Activated B cell treated with CpG ODN at 0.5 μM for 24 hours (primary cell): ENCODE data around the gene OR1F1. TPM values are rescaled to one million over a fixed set of nuclear protein-coding genes. Genes with fewer than 3 reads are reported as not detected.
"Not testable (repeated sequence)": the region's sequence is repeated elsewhere in the genome, so short reads cannot be mapped to it uniquely, and the experiment has no call there.

ENCODE experiments used
- ATAC-seq: fragments of 200-7000 bp; cut with Tn5 transposase; one replicate; pipeline ENCODE4 v1.10.0; 2021; ENCODE audit warnings: low read depth, mild to moderate bottlenecking, moderate library complexity
- CTCF ChIA-PET: fragments of 350-600 bp; sonication (Branson Sonifier 250); formaldehyde crosslinking; loops from one replicate; lab custom pipeline; 2021; ENCODE audit warnings: antibody characterized with exemption; lab: Charles Lee
- POLR2A ChIA-PET: fragments of 350-600 bp; sonication (Branson Sonifier 250); formaldehyde crosslinking; loops from one replicate; lab custom pipeline; 2021; ENCODE audit warnings: antibody characterized with exemption; lab: Charles Lee
- DNase-seq: peaks from one replicate; pipeline ENCODE4 v3.0.0; 2022
- H3K27ac Mint-ChIP-seq: one replicate; pipeline ENCODE4 v1.8.0; 2020; ENCODE audit warnings: mixed read lengths
- H3K27me3 Mint-ChIP-seq: one replicate; pipeline ENCODE4 v1.8.0; 2021; ENCODE audit warnings: mixed read lengths
- H3K36me3 Mint-ChIP-seq: one replicate; pipeline ENCODE4 v1.8.0; 2021; ENCODE audit warnings: low read depth, mixed read lengths
- H3K4me1 Mint-ChIP-seq: one replicate; pipeline ENCODE4 v1.8.0; 2021; ENCODE audit warnings: mixed read lengths
- H3K4me3 Mint-ChIP-seq: one replicate; pipeline ENCODE4 v1.8.0; 2020; ENCODE audit warnings: mild to moderate bottlenecking, mixed read lengths
- H3K9me3 Mint-ChIP-seq: one replicate; pipeline ENCODE4 v1.8.0; 2020; ENCODE audit warnings: mixed read lengths
- CTCF ChIP-seq: fragments of 200-600 bp; IDR thresholded peaks from one replicate; pipeline ENCODE4 v1.8.0; 2022; ENCODE audit warnings: antibody characterized with exemption, mild to moderate bottlenecking
- intact Hi-C: fragments of 100-400 bp; cut with micrococcal nuclease; formaldehyde crosslinking; loops from one replicate; pipeline ENCODE4 v1.15.1; 2024
- total RNA-seq: library from RNA; stranded (reverse); gene quantifications from 2 replicates; pipeline ENCODE4 v1.2.3, GENCODE V29; 2022

OR1F1 gene
- total RNA-seq, 1 donor from 2014 or later: not detected

- intact Hi-C loops: no loop called here
- no peaks in the 10 kb centered on the region for H3K9me3 Mint-ChIP-seq
- ChIA-PET CTCF (no interaction called here), POLR2A (interaction anchor here (0.5 to 1.0 kb wide), 2 partner anchors 15 to 24 kb away, joined by 8 to 10 read pairs; no protein-coding TSS in a partner anchor)
- no peak overlapping the region for H3K4me3 Mint-ChIP-seq
- DNase-seq (no peak), ATAC-seq (no peak)
- no peak overlapping the region for H3K27ac Mint-ChIP-seq
- TF ChIP-seq CTCF: no peak
- peaks cover 31% of the 10 kb centered on the region for H3K4me1 Mint-ChIP-seq
- H3K27me3 Mint-ChIP-seq: peaks cover 67% of the 10 kb centered on the region
- no peaks in the 10 kb centered on the region for H3K36me3 Mint-ChIP-seq
These were observed 12.6 kb upstream of the OR1F1 start for GRCh38 chr16:3175157-3176093.

GRCh38 chr16:3179651-3180050 lies 8.4 kb upstream of the OR1F1 start:
- intact Hi-C loops: loop anchor here (5.0 kb wide), 1 partner anchor 323 kb away; the partner anchor contains the start of gene CLUAP1
- Mint-ChIP-seq H3K36me3 (no peaks in the 10 kb centered on the region), H3K4me3 (no peak overlapping the region), H3K9me3 (no peaks in the 10 kb centered on the region), H3K4me1 (peaks cover 20% of the 10 kb centered on the region), H3K27ac (no peak overlapping the region), H3K27me3 (peaks cover 74% of the 10 kb centered on the region)
- DNase-seq (no peak), ATAC-seq (no peak)
- POLR2A ChIA-PET: no interaction called here
- CTCF ChIA-PET: interaction anchor here (1.0 kb wide), 1 partner anchor 148 kb away, joined by 3 read pairs; no protein-coding TSS in a partner anchor
- no peak for TF ChIP-seq CTCF

GRCh38 chr16:3180445-3180878 lies 7.5 kb upstream of the OR1F1 start:
- Mint-ChIP-seq H3K4me3 (no peak overlapping the region), H3K36me3 (no peaks in the 10 kb centered on the region)

GRCh38 chr16:3182293-3182607 lies 5.8 kb upstream of the OR1F1 start:
- DNase-seq, H3K9me3 Mint-ChIP-seq, ATAC-seq, H3K36me3 Mint-ChIP-seq: not testable (repeated sequence)
- ChIA-PET CTCF (interaction anchor here (1.1 kb wide), 1 partner anchor 8 kb away, joined by 3 read pairs; no protein-coding TSS in a partner anchor), POLR2A (interaction anchor here (0.5 to 0.8 kb wide), 2 partner anchors 32 to 35 kb away, joined by 3 to 5 read pairs; no protein-coding TSS in a partner anchor)
- Mint-ChIP-seq H3K4me3 (peak overlapping the region; percentile 62), H3K27me3 (peaks cover 71% of the 10 kb centered on the region), H3K4me1 (peaks cover 19% of the 10 kb centered on the region), H3K27ac (peak overlapping the region; percentile 63)
- intact Hi-C loops: loop anchor here (2.0 to 5.0 kb wide), 2 partner anchors 31 to 320 kb away; partner anchors contain the start of gene CLUAP1

More at GRCh38 chr16:3180445-3180878, 7.5 kb upstream of the OR1F1 start:
- Mint-ChIP-seq H3K27me3 (peaks cover 72% of the 10 kb centered on the region), H3K27ac (no peak overlapping the region), H3K9me3 (no peaks in the 10 kb centered on the region), H3K4me1 (peaks cover 20% of the 10 kb centered on the region)
- no peak for TF ChIP-seq CTCF
- DNase-seq: no peak
- intact Hi-C loops: loop anchor here (5.0 kb wide), 1 partner anchor 322 kb away; the partner anchor contains the start of gene CLUAP1
- ChIA-PET POLR2A (interaction anchor here (0.7 kb wide), 1 partner anchor 210 kb away, joined by 4 read pairs; no protein-coding TSS in a partner anchor), CTCF (interaction anchor here (1.0 kb wide), 1 partner anchor 149 kb away, joined by 3 read pairs; no protein-coding TSS in a partner anchor)
- no peak for ATAC-seq

GRCh38 chr16:3182608-3183444 lies 5.2 kb upstream of the OR1F1 start:
- Mint-ChIP-seq H3K4me1 (peaks cover 21% of the 10 kb centered on the region), H3K36me3 (no peaks in the 10 kb centered on the region), H3K27ac (peak overlapping the region; percentile 63), H3K27me3 (peaks cover 71% of the 10 kb centered on the region), H3K9me3 (no peaks in the 10 kb centered on the region), H3K4me3 (peak overlapping the region; percentile 62)
- POLR2A ChIA-PET: interaction anchor here (0.5 to 1.0 kb wide), 4 partner anchors 35 to 274 kb away, joined by 3 to 4 read pairs (median 3); partner anchors contain the start of gene ZNF200
- CTCF ChIA-PET: interaction anchor here (0.8 to 1.5 kb wide), 3 partner anchors 9 to 155 kb away, joined by 3 to 4 read pairs (median 3); no protein-coding TSS in a partner anchor
- no peak for DNase-seq
- ATAC-seq: peak; percentile 40
- no peak for TF ChIP-seq CTCF
- intact Hi-C loops: loop anchor here (2.0 to 5.0 kb wide), 2 partner anchors 32 to 319 kb away; partner anchors contain the start of gene CLUAP1
